Breast epithelium (tissue), 4 donors: ENCODE data around the gene COL15A1. TPM values are rescaled to one million over a fixed set of nuclear protein-coding genes. Genes with fewer than 3 reads are reported as not detected.

Experiments
- DNase-seq, 2 donors: peaks; one replicate each; pipeline ENCODE4 v3.0.0-alpha.2; 2019; ENCODE audit warnings: low spot score in 2 of 2
- H3K27ac ChIP-seq, 2 donors: fragments of 200-600 bp; sonication (generic) in 1 of 2; one replicate each; pipeline ENCODE4 v1.5.1; 2016 to 2019; ENCODE audit warnings: mild to moderate bottlenecking in 1 of 2
- H3K27me3 ChIP-seq, 2 donors: fragments of 200-600 bp; sonication (generic) in 1 of 2; one replicate each; pipeline versions ENCODE4 v1.5.1 to v1.6.0; 2017 to 2019; ENCODE audit warnings: control low read depth in 1 of 2, mild to moderate bottlenecking in 1 of 2
- H3K36me3 ChIP-seq: fragments of 200-600 bp; one replicate; pipeline ENCODE4 v1.5.1; 2019
- H3K4me1 ChIP-seq, 2 donors: fragments of 200-600 bp; sonication (generic); one replicate each; pipeline ENCODE4 v1.5.1; 2016 to 2019; ENCODE audit warnings: control low read depth in 1 of 2
- H3K4me3 ChIP-seq, 3 donors: fragments of 200-600 bp; sonication (generic); 1 replicate in 2 of 3; 2 replicates in 1 of 3; pipeline ENCODE4 v1.5.1; 2016 to 2019; ENCODE audit warnings: mild to moderate bottlenecking in 3 of 3, moderate library complexity in 2 of 3
- H3K9me3 ChIP-seq, 2 donors: fragments of 200-600 bp; sonication (generic) in 1 of 2; one replicate each; pipeline ENCODE4 v1.5.1; 2016 to 2019; ENCODE audit warnings: control low read depth in 1 of 2
- CTCF ChIP-seq, 3 donors: fragments of 450-650 bp; IDR thresholded peaks; one replicate each; pipeline ENCODE4 v1.5.1; 2016 to 2017; ENCODE audit warnings: antibody characterized with exemption in 3 of 3, mild to moderate bottlenecking in 3 of 3, moderate library complexity in 3 of 3
- POLR2A ChIP-seq: fragments of 450-650 bp; IDR thresholded peaks from one replicate; pipeline ENCODE4 v1.6.1; 2016; ENCODE audit warnings: antibody characterized with exemption, mild to moderate bottlenecking, moderate library complexity
- POLR2AphosphoS5 ChIP-seq, 3 donors: sonication (generic); formaldehyde crosslinking; IDR thresholded peaks; one replicate each; pipeline ENCODE4 v1.6.1; 2017; ENCODE audit warnings: antibody characterized with exemption in 3 of 3
- intact Hi-C: fragments of 100-400 bp; cut with DNase I; formaldehyde crosslinking; loops from one replicate; pipeline ENCODE4 v1.15.1; 2023; ENCODE audit warnings: low total_unique reads
- total RNA-seq, 3 donors: library from RNA; depleted of rRNA; stranded (reverse); fragments of >200 nt; gene quantifications; one replicate each; pipeline ENCODE4 v1.1.0, GENCODE V29; 2016

The COL15A1 gene
- total RNA-seq, 3 donors from 2014 or later = 13.9 to 47.8 (median 32.4) TPM

- Histone ChIP-seq H3K27ac (no peak overlapping the region), H3K9me3 (no peaks in the 10 kb centered on the region), H3K4me3 (no peak overlapping the region), H3K36me3 (no peaks in the 10 kb centered on the region), H3K27me3 (no peaks in the 10 kb centered on the region), H3K4me1 (no peaks in the 10 kb centered on the region)
- intact Hi-C loops = loop anchor here (1.0 kb wide), 1 partner anchor 10 kb away; no protein-coding TSS in a partner anchor
- TF ChIP-seq POLR2AphosphoS5 (IDR thresholded peaks at IDR 0.05) (no peak), POLR2A (no peak), CTCF (IDR thresholded peaks at IDR 0.05) (no peak)
- no peak for DNase-seq
Observed at GRCh38 chr9:99050924-99051323, 107.2 kb downstream of the COL15A1 start.

GRCh38 chr9:99051406-99051805 is 107.7 kb downstream of the COL15A1 start:
- H3K9me3 ChIP-seq = no peaks in the 10 kb centered on the region
- H3K36me3 ChIP-seq = no peaks in the 10 kb centered on the region
- H3K27me3 ChIP-seq = no peaks in the 10 kb centered on the region
- H3K4me3 ChIP-seq = no peak overlapping the region
- DNase-seq = no peak
- H3K27ac ChIP-seq = no peak overlapping the region
- TF ChIP-seq CTCF (IDR thresholded peaks at IDR 0.05) = no peak
- no peaks in the 10 kb centered on the region for H3K4me1 ChIP-seq
- intact Hi-C loops = loop anchor here (1.0 kb wide), 1 partner anchor 10 kb away; no protein-coding TSS in a partner anchor

GRCh38 chr9:99051851-99052250 is 108.1 kb downstream of the COL15A1 start:
- H3K9me3 ChIP-seq = no peaks in the 10 kb centered on the region
- H3K4me1 ChIP-seq = no peaks in the 10 kb centered on the region
- DNase-seq = no peak
- no peak overlapping the region for H3K4me3 ChIP-seq
- intact Hi-C loops = loop anchor here (1.0 kb wide), 1 partner anchor 9 kb away; no protein-coding TSS in a partner anchor
- TF ChIP-seq POLR2A = no peak
- no peak for TF ChIP-seq POLR2AphosphoS5 (IDR thresholded peaks at IDR 0.05)
- no peak for TF ChIP-seq CTCF (IDR thresholded peaks at IDR 0.05)
- no peaks in the 10 kb centered on the region for H3K27me3 ChIP-seq
- H3K27ac ChIP-seq = no peak overlapping the region
- H3K36me3 ChIP-seq = no peaks in the 10 kb centered on the region

- H3K36me3 ChIP-seq = no peaks in the 10 kb centered on the region
Observed at GRCh38 chr9:99052815-99053715, 109.4 kb downstream of the COL15A1 start.

More at GRCh38 chr9:99052815-99053715, 109.4 kb downstream of the COL15A1 start:
- H3K27ac ChIP-seq = no peak overlapping the region
- no peak for DNase-seq
- TF ChIP-seq POLR2A (no peak), CTCF (IDR thresholded peaks at IDR 0.05) (no peak), POLR2AphosphoS5 (IDR thresholded peaks at IDR 0.05) (no peak)
- no peaks in the 10 kb centered on the region for H3K4me1 ChIP-seq
- H3K9me3 ChIP-seq = no peaks in the 10 kb centered on the region
- H3K4me3 ChIP-seq = no peak overlapping the region
- intact Hi-C loops = no loop called here
- no peaks in the 10 kb centered on the region for H3K27me3 ChIP-seq
